Gastroesophageal sphincter (tissue), 4 donors: ENCODE results near the gene ST8SIA5. TPM values are rescaled to one million over a fixed set of nuclear protein-coding genes. Genes with fewer than 3 reads are reported as not detected.

Source experiments
- ATAC-seq: fragments of 150-250 bp; one replicate; pipeline ENCODE4 v1.9.1; 2016; ENCODE audit warnings: mild to moderate bottlenecking, moderate library complexity
- H3K27ac ChIP-seq, 4 donors: fragments of 200-600 bp; sonication (generic) in 3 of 4; 1 replicate in 3 of 4; 2 replicates in 1 of 4; pipeline ENCODE4 v1.5.1; 2016 to 2019
- H3K27me3 ChIP-seq: fragments of 200-600 bp; sonication (generic); one replicate; pipeline ENCODE4 v1.5.1; 2019
- H3K36me3 ChIP-seq, 2 donors: fragments of 200-600 bp; sonication (generic); one replicate each; pipeline ENCODE4 v1.5.1; 2019; ENCODE audit warnings: control low read depth in 1 of 2
- H3K4me1 ChIP-seq, 3 donors: fragments of 200-600 bp; sonication (generic); 1 replicate in 2 of 3; 2 replicates in 1 of 3; pipeline ENCODE4 v1.5.1; 2016 to 2019; ENCODE audit warnings: control low read depth in 2 of 3
- H3K4me3 ChIP-seq, 2 donors: fragments of 200-600 bp; sonication (generic); one replicate each; pipeline ENCODE4 v1.5.1; 2019; ENCODE audit warnings: mild to moderate bottlenecking in 1 of 2, moderate library complexity in 1 of 2
- H3K9me3 ChIP-seq, 3 donors: fragments of 200-600 bp; sonication (generic); one replicate each; pipeline ENCODE4 v1.5.1; 2017 to 2019; ENCODE audit warnings: control low read depth in 2 of 3
- EP300 ChIP-seq: sonication (generic); formaldehyde crosslinking; IDR thresholded peaks from one replicate; pipeline ENCODE4 v1.6.1; 2017; ENCODE audit warnings: antibody characterized with exemption, mild to moderate bottlenecking
- POLR2A ChIP-seq, 2 donors: fragments of 450-650 bp; IDR thresholded peaks; one replicate each; pipeline ENCODE4 v1.6.1; 2017; ENCODE audit warnings: antibody characterized with exemption in 2 of 2, mild to moderate bottlenecking in 2 of 2, moderate library complexity in 1 of 2
- POLR2AphosphoS5 ChIP-seq: sonication (generic); formaldehyde crosslinking; IDR thresholded peaks from one replicate; pipeline ENCODE4 v1.6.1; 2017; ENCODE audit warnings: antibody characterized with exemption
- WGBS, 2 donors: methylation state at CpG; one replicate each; pipeline ENCODE4 v1.1.5; 2018; ENCODE audit warnings: low coverage in 1 of 2; 5-methylcytosine and 5-hydroxymethylcytosine counted together
- total RNA-seq, 4 donors: library from RNA; depleted of rRNA; stranded (reverse); fragments of >200 nt; gene quantifications; one replicate each; pipeline ENCODE4 v1.1.0, GENCODE V29; 2016
- TF ChIP-seq, protein P1 (sequence below), 4 experiments: fragments of 200-600 bp in 2 of 4; fragments of 450-650 bp in 2 of 4; sonication (generic) in 1 of 4; IDR thresholded peaks; one replicate each; pipeline ENCODE4 v1.5.1; 2017 to 2019; ENCODE audit warnings: antibody characterized with exemption in 4 of 4, mild to moderate bottlenecking in 2 of 4, moderate library complexity in 2 of 4

The ST8SIA5 gene
- total RNA-seq, 4 donors from 2014 or later = 0.08 to 0.27 TPM; not detected in 2

DNA sequence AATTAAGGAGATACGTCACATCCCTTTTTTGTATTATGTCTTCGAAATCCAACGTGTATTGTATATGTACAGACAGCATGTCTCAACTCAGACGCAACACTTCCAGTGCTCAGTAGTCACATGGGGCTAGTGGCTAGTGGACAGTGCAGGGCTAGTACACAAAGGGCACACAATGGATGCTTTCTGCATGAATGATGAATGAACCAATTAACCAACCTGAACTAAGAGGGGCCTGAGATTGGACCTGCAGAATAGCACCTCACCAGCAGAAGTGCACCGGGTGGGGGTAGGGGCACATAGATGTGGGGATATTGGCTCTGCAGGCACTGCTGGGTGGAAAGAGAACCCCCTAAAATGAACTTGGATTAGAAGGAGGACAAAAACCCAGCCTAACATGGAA, 20.7 kb downstream of the ST8SIA5 start:
- TF ChIP-seq POLR2AphosphoS5 (no peak), POLR2A (IDR thresholded peaks at IDR 0.05) (no peak), EP300 (no peak)
- TF ChIP-seq, protein P1, sequence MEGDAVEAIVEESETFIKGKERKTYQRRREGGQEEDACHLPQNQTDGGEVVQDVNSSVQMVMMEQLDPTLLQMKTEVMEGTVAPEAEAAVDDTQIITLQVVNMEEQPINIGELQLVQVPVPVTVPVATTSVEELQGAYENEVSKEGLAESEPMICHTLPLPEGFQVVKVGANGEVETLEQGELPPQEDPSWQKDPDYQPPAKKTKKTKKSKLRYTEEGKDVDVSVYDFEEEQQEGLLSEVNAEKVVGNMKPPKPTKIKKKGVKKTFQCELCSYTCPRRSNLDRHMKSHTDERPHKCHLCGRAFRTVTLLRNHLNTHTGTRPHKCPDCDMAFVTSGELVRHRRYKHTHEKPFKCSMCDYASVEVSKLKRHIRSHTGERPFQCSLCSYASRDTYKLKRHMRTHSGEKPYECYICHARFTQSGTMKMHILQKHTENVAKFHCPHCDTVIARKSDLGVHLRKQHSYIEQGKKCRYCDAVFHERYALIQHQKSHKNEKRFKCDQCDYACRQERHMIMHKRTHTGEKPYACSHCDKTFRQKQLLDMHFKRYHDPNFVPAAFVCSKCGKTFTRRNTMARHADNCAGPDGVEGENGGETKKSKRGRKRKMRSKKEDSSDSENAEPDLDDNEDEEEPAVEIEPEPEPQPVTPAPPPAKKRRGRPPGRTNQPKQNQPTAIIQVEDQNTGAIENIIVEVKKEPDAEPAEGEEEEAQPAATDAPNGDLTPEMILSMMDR (IDR thresholded peaks at IDR 0.05) = no peak
- WGBS, 2 donors = 67 to 81% methylated on average over 3 to 5 of the region's 5 CpGs
- Histone ChIP-seq H3K4me1 (no peaks in the 10 kb centered on the region), H3K4me3 (no peak overlapping the region), H3K9me3 (peaks cover 0 to 26% (median 0%) of the 10 kb centered on the region in 3 donors), H3K27me3 (no peaks in the 10 kb centered on the region), H3K36me3 (no peaks in the 10 kb centered on the region), H3K27ac (no peak overlapping the region)
- ATAC-seq = no peak

DNA sequence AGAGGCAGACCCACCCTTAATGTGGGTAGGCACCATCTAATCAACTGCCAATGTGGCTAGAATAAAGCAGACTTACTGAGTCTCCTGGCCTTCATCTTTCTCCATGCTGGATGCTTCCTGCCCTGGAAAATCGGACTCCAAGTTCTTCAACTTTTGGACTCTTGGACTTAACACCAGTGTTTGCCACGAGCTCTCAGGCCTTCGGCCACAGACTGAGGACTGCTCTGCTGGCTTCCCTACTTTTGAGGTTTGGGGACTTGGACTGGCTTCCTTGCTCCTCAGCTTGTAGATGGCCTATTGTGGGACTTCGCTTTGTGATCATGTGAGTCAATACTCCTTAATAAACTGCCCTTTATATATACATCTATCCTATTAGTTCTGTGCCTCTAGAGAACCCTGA, 21.9 kb downstream of the ST8SIA5 start:
- H3K36me3 ChIP-seq = no peaks in the 10 kb centered on the region
- 83 to 94% methylated on average over 3 to 4 of the region's 4 CpGs for WGBS, 2 donors
- no peak for ATAC-seq
- no peaks in the 10 kb centered on the region for H3K4me1 ChIP-seq
- no peak overlapping the region for H3K27ac ChIP-seq
- no peaks in the 10 kb centered on the region for H3K27me3 ChIP-seq
- TF ChIP-seq, protein P1 (IDR thresholded peaks at IDR 0.05) = no peak
- no peak for TF ChIP-seq POLR2A (IDR thresholded peaks at IDR 0.05)
- TF ChIP-seq EP300 = no peak
- TF ChIP-seq POLR2AphosphoS5 = no peak
- no peak overlapping the region for H3K4me3 ChIP-seq
- peaks cover 0 to 30% (median 0%) of the 10 kb centered on the region in 3 donors for H3K9me3 ChIP-seq

DNA sequence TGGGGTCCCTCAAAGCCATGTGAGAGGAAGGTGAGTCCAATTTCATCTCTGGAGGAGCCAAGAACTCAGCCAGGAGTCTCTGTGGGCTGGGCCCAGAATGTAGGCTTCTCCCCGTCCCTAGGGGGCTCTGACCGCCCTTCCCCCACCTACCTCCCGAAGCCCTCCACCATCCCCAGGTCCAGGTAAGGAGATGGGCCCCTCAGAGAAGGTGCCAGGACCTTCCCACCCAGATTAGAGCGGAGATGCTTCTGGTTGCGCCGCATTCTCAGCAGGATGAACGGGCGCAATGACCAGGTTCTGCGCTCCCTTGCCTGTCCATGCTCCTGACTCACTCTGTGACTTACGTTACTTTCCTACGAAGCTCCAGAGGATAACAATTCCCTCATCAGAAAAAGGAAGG, 23.0 kb downstream of the ST8SIA5 start:
- TF ChIP-seq POLR2A (IDR thresholded peaks at IDR 0.05) (no peak), POLR2AphosphoS5 (no peak), EP300 (no peak)
- TF ChIP-seq, protein P1 (IDR thresholded peaks at IDR 0.05) = no peak
- Histone ChIP-seq H3K4me3 (no peak overlapping the region), H3K36me3 (no peaks in the 10 kb centered on the region), H3K27me3 (no peaks in the 10 kb centered on the region), H3K4me1 (no peaks in the 10 kb centered on the region), H3K9me3 (peaks cover 0 to 34% (median 0%) of the 10 kb centered on the region in 3 donors), H3K27ac (no peak overlapping the region)
- 100% methylated on average over 1 of the region's 11 CpGs; no CpG with 5 or more reads in 1 of the 2 donors for WGBS, 2 donors
- no peak for ATAC-seq

DNA sequence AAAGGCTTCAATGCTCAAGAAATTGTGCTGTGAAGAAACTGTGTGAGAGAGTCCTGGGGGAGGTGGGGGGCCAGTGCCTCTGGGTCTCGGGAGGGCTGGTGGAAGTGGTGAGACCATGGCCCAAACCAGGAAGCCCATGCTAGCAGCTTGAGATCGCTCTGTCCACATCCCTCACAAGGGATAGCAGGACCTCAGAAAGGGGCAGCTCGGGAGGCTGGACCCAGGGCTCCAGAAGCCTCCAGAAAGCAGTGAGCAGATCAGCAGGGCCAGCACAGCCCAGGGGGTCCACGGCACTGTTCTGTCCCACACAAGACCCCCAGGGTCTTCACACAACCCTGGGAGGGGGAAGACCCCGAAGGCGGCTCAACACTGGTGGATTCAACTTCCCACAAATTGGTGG, 24.1 kb downstream of the ST8SIA5 start:
- no peaks in the 10 kb centered on the region for H3K27me3 ChIP-seq
- H3K27ac ChIP-seq = no peak overlapping the region
- TF ChIP-seq POLR2A (IDR thresholded peaks at IDR 0.05) = no peak
- TF ChIP-seq POLR2AphosphoS5 = no peak
- 89 to 100% methylated on average over 2 to 5 of the region's 6 CpGs for WGBS, 2 donors
- no peaks in the 10 kb centered on the region for H3K36me3 ChIP-seq
- peaks cover 0 to 42% (median 0%) of the 10 kb centered on the region in 3 donors for H3K9me3 ChIP-seq
- no peak overlapping the region for H3K4me3 ChIP-seq
- no peaks in the 10 kb centered on the region for H3K4me1 ChIP-seq
- ATAC-seq = no peak

DNA sequence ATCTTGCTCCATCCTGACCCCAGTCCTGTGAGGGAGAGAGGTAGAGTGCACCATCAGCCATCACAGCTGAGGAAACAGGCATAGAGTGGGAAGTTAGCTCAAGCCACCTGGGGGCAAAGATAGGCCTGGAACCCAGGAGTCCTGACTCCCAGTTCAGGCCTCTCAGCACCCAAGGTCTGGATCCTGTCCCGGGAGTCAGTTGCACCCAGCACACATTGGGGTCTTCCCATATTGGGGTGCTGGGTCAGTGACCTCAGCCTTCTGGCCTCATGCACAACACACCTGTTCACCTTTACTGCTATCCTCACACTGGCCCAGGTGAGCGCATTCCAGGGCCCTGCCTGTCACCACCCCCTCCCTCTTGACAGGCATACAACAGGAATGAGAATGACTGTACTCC, 24.7 kb downstream of the ST8SIA5 start:
- H3K36me3 ChIP-seq = no peaks in the 10 kb centered on the region
- no peaks in the 10 kb centered on the region for H3K4me1 ChIP-seq
- no peak overlapping the region for H3K4me3 ChIP-seq
- H3K27me3 ChIP-seq = no peaks in the 10 kb centered on the region
- peaks cover 0 to 42% (median 0%) of the 10 kb centered on the region in 3 donors for H3K9me3 ChIP-seq
- 100% methylated on average over 1 of the region's 2 CpGs; no CpG with 5 or more reads in 1 of the 2 donors for WGBS, 2 donors
- TF ChIP-seq POLR2A (IDR thresholded peaks at IDR 0.05) = no peak
- TF ChIP-seq, protein P1 (IDR thresholded peaks at IDR 0.05) = no peak
- no peak for TF ChIP-seq POLR2AphosphoS5
- no peak for TF ChIP-seq EP300
- no peak overlapping the region for H3K27ac ChIP-seq
- no peak for ATAC-seq
